ENCODE data around the gene ATRNL1. TPM values are rescaled to one million over a fixed set of nuclear protein-coding genes. Genes with fewer than 3 reads are reported as not detected.

ATRNL1 gene
- polyA plus RNA-seq, 3 donors, result not detected

- no peaks in the 10 kb centered on the region for H4K20me1 ChIP-seq (ENCODE audit: insufficient read depth, low read length)
- no peak overlapping the region for H3K9ac ChIP-seq (ENCODE audit: insufficient read depth, low read length, poor library complexity, severe bottlenecking)
- Mint-ChIP-seq H3K4me1 (no peaks in the 10 kb centered on the region), H3K36me3 (no peaks in the 10 kb centered on the region), H3K4me3 (no peak overlapping the region), H3K27me3 (ENCODE audit: low read depth in 3 of 3) (peaks cover 0 to 2% (median 0%) of the 10 kb centered on the region in 3 donors), H3K27ac (no peak overlapping the region), H3K9me3 (no peaks in the 10 kb centered on the region)
- no peaks in the 10 kb centered on the region for H3K4me1 ChIP-seq (ENCODE audit: control insufficient read depth in 1 of 2, insufficient read depth in 2 of 2, low read length in 2 of 2)
- no peaks in the 10 kb centered on the region for H3K27me3 ChIP-seq (ENCODE audit: control insufficient read depth in 2 of 2, insufficient read depth in 2 of 2, low read length in 2 of 2)
- no peak for TF ChIP-seq CTCF (IDR thresholded peaks at IDR 0.05)
- no peaks in the 10 kb centered on the region for H3K9me3 ChIP-seq (replicated peaks in 1 of 2; ENCODE audit: control insufficient read depth in 1 of 2, insufficient read depth in 1 of 2, low read length in 2 of 2)
- H3K4me3 ChIP-seq (replicated peaks in 1 of 3; ENCODE audit: low read depth in 2 of 3, low read length in 3 of 3), result no peak overlapping the region
- H3K27ac ChIP-seq (ENCODE audit: low read depth in 1 of 2, low read length in 2 of 2), result no peak overlapping the region
- DNase-seq, result no peak
- no peaks in the 10 kb centered on the region for H3K36me3 ChIP-seq (replicated peaks in 1 of 2; ENCODE audit: control insufficient read depth in 1 of 2, insufficient read depth in 2 of 2, low read length in 2 of 2)
- no peak overlapping the region for H3K4me2 ChIP-seq (replicated peaks; ENCODE audit: extremely low read depth, low read length, poor library complexity, severe bottlenecking)
- intact Hi-C loops (cut with micrococcal nuclease), result no loop called here
- no peak overlapping the region for H2AFZ ChIP-seq (ENCODE audit: insufficient read depth, low read depth, low read length, poor library complexity, severe bottlenecking)
- H3K79me2 ChIP-seq (ENCODE audit: insufficient read depth, low read length), result no peaks in the 10 kb centered on the region
Observed at GRCh38 chr10:115762029-115762428, 668.9 kb downstream of the ATRNL1 start.

GRCh38 chr10:115771755-115772154 lies 678.6 kb downstream of the ATRNL1 start:
- no peaks in the 10 kb centered on the region for H3K4me1 Mint-ChIP-seq
- no peak overlapping the region for H2AFZ ChIP-seq (ENCODE audit: insufficient read depth, low read depth, low read length, poor library complexity, severe bottlenecking)

More at GRCh38 chr10:115771755-115772154, 678.6 kb downstream of the ATRNL1 start:
- Histone ChIP-seq H3K4me3 (replicated peaks in 1 of 3; ENCODE audit: low read depth in 2 of 3, low read length in 3 of 3) (no peak overlapping the region), H3K36me3 (replicated peaks in 1 of 2; ENCODE audit: control insufficient read depth in 1 of 2, insufficient read depth in 2 of 2, low read length in 2 of 2) (no peaks in the 10 kb centered on the region), H3K27me3 (ENCODE audit: control insufficient read depth in 2 of 2, insufficient read depth in 2 of 2, low read length in 2 of 2) (no peaks in the 10 kb centered on the region), H3K9ac (ENCODE audit: insufficient read depth, low read length, poor library complexity, severe bottlenecking) (no peak overlapping the region), H3K9me3 (replicated peaks in 1 of 2; ENCODE audit: control insufficient read depth in 1 of 2, insufficient read depth in 1 of 2, low read length in 2 of 2) (no peaks in the 10 kb centered on the region), H3K79me2 (ENCODE audit: insufficient read depth, low read length) (no peaks in the 10 kb centered on the region), H3K27ac (ENCODE audit: low read depth in 1 of 2, low read length in 2 of 2) (no peak overlapping the region), H4K20me1 (ENCODE audit: insufficient read depth, low read length) (no peaks in the 10 kb centered on the region), H3K4me1 (ENCODE audit: control insufficient read depth in 1 of 2, insufficient read depth in 2 of 2, low read length in 2 of 2) (no peaks in the 10 kb centered on the region), H3K4me2 (replicated peaks; ENCODE audit: extremely low read depth, low read length, poor library complexity, severe bottlenecking) (no peak overlapping the region)
- Mint-ChIP-seq H3K4me3 (no peak overlapping the region), H3K27ac (no peak overlapping the region), H3K36me3 (no peaks in the 10 kb centered on the region), H3K9me3 (no peaks in the 10 kb centered on the region), H3K27me3 (ENCODE audit: low read depth in 3 of 3) (peaks cover 0 to 1% (median 0%) of the 10 kb centered on the region in 3 donors)
- no peak for TF ChIP-seq CTCF (IDR thresholded peaks at IDR 0.05)
- DNase-seq, result no peak
- intact Hi-C loops (cut with micrococcal nuclease), result no loop called here

All from CD14-positive monocyte (primary cell).